GM18861 (cell line): ENCODE data around the gene DRC7.
"Not testable (repeated sequence)": the region's sequence is repeated elsewhere in the genome, so short reads cannot be mapped to it uniquely, and the experiment has no call there.

Source experiments
- ATAC-seq: cut with Tn5 transposase; IDR thresholded peaks from one replicate; pipeline ENCODE4 v1.9.1; 2021; ENCODE audit not compliant: unreplicated experiment

DRC7 gene

DNA sequence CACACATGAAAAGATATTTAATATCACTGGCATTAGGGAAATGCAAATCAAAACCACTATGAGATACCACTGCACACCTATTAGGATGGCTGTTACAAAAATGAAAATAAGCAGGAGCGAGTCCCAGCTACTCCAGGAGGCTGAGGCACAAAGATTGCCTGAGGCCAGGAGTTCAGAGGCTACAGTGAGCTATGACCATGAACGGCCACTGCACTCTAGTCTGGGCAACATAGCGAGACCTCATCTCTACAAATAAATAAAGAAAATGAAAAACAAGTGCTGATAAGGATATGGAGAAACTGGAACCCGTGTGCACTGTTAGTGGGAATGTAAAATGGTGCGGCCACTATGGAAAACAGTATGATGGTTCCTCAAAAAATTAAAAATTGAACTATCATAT lies 84.1 kb downstream of the DRC7 start:
- no peak for ATAC-seq

DNA sequence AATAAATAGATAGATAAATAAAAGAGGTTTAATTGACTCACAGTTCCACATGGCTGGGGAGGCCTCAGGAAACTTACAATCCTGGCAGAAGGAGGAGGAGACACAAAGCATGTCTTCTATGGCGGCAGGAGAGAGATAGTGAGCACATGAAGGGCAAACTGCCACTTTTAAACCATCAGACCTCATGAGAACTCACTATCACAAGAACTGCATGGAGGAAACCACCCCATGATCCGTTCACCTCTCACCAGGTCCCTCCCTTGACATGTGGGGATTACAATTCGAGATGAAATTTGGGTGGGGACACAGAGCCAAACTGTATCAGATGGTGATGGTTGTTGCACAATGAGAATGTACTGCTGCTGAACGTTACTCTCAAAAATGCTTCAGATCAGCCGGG lies 85.2 kb downstream of the DRC7 start:
- ATAC-seq: not testable (repeated sequence)

DNA sequence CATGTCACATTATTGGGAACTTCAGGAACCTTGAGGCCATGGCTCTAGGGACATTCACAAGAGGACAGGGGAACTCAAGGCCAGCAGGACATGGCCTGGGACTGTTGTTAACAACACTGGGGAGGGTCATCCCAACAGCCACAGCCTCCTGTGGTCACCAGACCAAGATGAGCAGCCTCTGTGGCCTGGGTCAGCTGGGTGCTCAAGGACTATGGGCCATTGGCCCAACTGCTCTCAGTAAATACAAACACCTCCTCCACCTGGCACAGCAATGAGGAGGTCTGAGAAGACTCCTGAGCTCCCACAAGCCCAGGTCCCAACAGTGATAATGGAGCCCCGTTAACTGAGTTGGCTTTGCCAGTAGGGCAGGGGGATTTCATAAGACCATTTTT lies 86.7 kb downstream of the DRC7 start:
- ATAC-seq: no peak
